Activated T-cell treated with anti-CD3 and anti-CD28 coated beads for 1 hour (primary cell): ENCODE data around the gene GDF2.

Experiments used
- DNase-seq: peaks from one replicate; pipeline ENCODE4 v3.0.0-alpha.2; 2020; ENCODE audit warnings: low read depth

GDF2 gene

GRCh38 chr10:47353351-47353750 lies 31.1 kb downstream of the GDF2 start:
- DNase-seq, result no peak

GRCh38 chr10:47354165-47354564 lies 31.9 kb downstream of the GDF2 start:
- DNase-seq, result no peak

DNA sequence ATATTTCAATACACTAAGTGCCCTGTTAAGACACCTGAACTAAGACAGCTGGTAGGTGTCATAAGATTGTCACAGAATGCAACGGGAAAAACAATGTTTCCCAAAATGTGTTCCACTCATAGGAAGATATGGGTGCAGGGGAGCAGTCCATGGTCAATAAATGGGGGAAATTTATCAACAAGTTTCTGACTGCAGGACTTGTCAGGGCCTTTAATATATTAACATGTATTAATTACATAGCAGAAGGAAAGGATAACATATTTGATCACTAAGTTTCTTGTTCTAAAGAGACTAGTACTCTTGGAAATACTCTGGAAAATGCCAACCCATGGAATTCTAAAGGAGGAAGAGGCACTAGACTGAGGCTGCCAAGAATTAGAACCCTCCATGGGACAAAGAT lies 32.6 kb downstream of the GDF2 start:
- no peak for DNase-seq

- DNase-seq, result no peak
Measured at GRCh38 chr10:47356708-47357107, 34.5 kb downstream of the GDF2 start.

DNA sequence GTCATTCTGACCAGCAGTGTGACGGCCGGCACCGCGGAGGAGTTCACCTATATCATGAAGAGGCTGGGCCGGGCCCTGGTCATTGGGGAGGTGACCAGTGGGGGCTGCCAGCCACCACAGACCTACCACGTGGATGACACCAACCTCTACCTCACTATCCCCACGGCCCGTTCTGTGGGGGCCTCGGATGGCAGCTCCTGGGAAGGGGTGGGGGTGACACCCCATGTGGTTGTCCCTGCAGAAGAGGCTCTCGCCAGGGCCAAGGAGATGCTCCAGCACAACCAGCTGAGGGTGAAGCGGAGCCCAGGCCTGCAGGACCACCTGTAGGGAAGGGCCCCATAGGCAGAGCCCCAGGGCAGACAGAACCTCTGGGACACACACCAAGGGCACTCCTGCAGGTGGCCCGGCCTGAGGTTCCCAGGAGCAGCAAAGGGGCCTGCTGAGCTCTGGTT lies 34.9 kb downstream of the GDF2 start:
- DNase-seq, result no peak

GRCh38 chr10:47357911-47358310 lies 35.7 kb downstream of the GDF2 start:
- DNase-seq, result no peak

DNA sequence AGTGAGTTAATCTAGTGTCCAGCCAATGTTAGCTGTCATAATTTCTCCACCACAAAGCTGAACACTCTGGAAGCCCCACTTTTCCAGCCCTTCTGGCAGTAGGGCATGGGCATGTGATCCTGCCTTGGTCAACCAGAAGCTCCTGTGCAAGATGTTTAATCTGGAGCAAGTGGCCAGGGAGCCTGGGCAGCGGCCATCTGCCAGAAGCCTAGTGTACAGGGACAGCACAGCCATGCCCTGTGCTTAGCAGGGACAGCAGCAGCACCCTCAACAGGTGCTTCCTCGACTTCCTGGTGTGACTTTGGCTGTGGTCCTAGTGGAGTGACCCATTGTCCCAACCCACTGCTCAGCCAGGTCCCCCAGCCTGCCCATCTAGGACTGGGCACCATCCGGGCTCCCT lies 36.2 kb downstream of the GDF2 start:
- DNase-seq, result no peak

DNA sequence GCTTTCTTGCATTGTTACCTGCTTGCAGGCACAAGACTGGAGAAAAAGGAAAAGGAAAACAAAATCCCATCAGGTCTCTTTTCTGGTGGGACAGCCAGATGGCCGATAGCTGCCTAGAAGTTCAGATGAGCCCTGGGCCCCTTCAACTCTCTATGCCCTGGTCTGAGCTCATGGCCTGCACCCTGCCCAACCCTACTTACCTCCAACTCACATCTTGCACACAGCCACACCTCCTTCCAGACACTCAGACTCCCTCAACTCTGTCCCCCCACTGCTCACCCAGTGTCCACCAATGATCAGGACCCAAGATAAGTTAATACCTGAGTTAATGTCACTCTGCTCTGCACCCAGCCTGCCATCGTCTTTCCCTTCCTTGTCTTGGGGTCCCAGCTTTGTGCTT lies 36.8 kb downstream of the GDF2 start:
- no peak for DNase-seq

DNA sequence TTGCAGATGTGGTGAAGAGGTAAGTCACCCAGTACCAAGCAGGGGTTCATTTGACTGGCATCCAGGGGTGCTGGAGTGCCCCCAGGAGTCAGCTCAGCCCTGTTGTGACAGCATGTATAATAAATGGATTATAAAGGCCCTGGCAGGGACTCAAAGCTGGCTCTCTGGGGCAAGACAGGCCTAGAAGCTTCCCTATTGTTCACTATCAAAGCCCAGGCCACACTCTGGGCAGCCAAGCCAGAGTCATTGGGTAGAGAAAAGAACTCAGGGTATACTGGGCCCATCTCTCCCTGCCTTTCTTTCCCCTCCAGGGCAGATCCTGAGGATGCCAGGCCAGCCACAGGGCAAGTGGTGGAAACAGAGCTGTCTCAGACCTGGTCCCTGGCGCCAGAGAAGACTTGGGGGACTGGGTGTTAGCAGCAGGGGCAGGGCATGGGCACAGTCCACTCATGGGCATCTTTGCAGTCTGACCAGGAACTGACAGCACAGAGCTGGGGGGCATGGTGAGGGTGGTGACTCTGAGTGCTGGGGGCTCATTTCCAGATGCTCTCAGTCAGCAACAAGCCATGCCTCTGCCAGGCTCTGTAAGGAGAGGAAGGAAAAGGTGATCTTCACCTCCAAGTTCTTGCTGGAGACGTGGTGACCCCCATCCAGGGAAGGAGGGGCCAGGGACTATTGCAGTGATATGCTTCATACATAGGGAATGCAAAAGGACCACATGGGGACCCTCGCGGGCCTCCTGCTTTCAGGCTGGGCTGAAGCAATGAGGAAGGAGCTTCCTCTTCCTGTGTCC lies 37.6 kb downstream of the GDF2 start:
- DNase-seq, result no peak

DNA sequence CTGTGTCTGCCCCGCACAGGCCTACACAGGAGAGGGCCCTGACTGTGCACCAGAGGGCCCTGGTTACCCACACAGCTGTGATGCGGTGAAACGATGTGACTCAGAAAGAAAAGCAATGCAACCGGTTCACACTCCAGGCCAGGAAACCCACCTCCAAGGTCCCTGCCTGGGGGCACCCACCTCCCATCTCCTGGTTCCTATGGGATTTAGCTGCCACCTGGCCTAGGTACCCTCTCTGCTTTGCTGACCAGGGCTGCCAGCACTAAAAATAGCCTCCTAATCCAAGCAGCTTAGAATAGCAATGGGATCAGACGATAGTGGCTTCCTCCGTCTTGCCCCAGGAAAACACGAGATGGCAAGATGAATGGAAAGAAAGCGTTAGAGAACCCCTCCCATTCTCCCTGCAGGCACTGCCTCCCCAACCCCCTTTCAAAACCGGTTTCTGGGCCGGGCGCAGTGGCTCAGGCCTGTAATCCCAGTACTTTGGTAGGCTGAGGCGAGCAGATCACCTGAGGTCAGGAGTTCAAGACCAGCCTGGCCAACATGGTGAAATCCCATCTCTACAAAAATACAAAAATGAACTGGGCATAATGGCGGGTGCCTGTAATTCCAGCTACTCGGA lies 38.3 kb downstream of the GDF2 start:
- DNase-seq, result no peak

DNA sequence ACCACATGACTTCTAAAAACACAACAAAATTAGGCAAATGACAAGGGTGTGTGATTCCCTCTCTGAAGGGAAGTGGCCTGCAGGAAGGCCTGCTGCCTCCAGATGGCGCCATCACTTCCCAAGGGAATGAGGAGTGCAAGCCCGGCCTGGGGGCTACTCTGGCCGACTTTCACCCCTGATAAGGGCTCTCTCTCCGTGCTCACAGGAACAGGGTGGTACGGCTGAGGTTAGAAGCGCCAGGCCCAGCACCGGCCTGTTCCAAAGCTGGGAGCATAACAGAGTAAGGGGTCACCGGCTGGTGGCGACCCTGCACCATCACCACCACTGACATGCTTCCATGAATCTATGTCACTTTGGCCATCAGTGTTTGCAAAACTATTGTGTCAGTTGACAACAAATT lies 39.0 kb downstream of the GDF2 start:
- DNase-seq, result no peak

- no peak for DNase-seq
Measured at GRCh38 chr10:47362199-47362598, 39.9 kb downstream of the GDF2 start.

DNA sequence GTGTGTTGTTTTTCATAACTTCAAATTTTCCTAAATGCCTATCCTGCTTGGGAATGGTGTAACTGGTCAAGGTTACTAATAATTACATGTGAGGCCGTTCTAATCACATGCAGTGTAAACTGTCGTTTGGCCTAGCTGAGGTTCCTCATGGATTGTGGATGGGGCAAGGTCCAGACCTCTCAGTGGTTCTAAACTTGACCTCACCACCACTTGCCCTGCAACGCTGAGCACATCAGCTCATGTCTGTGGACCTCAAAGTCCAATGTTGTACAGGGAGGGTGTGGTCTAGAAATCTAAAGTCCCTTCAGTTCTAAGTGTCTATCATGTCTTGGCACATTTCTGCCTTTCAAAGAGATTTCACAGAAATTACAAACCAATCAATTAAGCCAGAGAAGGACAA lies 41.5 kb downstream of the GDF2 start:
- no peak for DNase-seq

- no peak for DNase-seq
Measured at GRCh38 chr10:47364366-47364765, 42.1 kb downstream of the GDF2 start.

GRCh38 chr10:47364911-47365310 lies 42.7 kb downstream of the GDF2 start:
- DNase-seq, result no peak

GRCh38 chr10:47365431-47366180 lies 43.4 kb downstream of the GDF2 start:
- no peak for DNase-seq

GRCh38 chr10:47366181-47366631 lies 44.0 kb downstream of the GDF2 start:
- no peak for DNase-seq

GRCh38 chr10:47366731-47367460 lies 44.6 kb downstream of the GDF2 start:
- no peak for DNase-seq

GRCh38 chr10:47367646-47368045 lies 45.4 kb downstream of the GDF2 start:
- DNase-seq, result no peak

- DNase-seq, result no peak
Measured at GRCh38 chr10:47368431-47369180, 46.4 kb downstream of the GDF2 start.

GRCh38 chr10:47369251-47369894 lies 47.1 kb downstream of the GDF2 start:
- no peak for DNase-seq
